HepG2 (cell line): Measurements from ENCODE around the gene FAM171A2. TPM values are rescaled to one million over a fixed set of nuclear protein-coding genes. Genes with fewer than 3 reads are reported as not detected.
A peak's percentile ranks its signal among the peaks of the same experiment; 100 is the strongest.

Source experiments
- AGO1 ChIP-seq: fragments of 200-400 bp; formaldehyde crosslinking; IDR thresholded peaks from 2 replicates; pipeline ENCODE4 v1.6.1; 2017; ENCODE audit warnings: mild to moderate bottlenecking, low read depth, low read length, moderate library complexity; ENCODE audit not compliant: poor library complexity, severe bottlenecking
- ATRX ChIP-seq: sonication (generic); formaldehyde crosslinking; IDR thresholded peaks from 2 replicates; pipeline ENCODE4 v1.4.0; 2020; ENCODE audit warnings: missing genetic modification reagents, borderline replicate concordance
- CREM ChIP-seq, 2 experiments: sonication (generic) in 1 of 2; formaldehyde crosslinking in 1 of 2; IDR thresholded peaks; 2 replicates each; pipeline versions ENCODE4 v1.4.0 to v1.6.1; 2016 to 2020; ENCODE audit warnings: antibody characterized with exemption in 1 of 2, mild to moderate bottlenecking in 1 of 2, missing genetic modification reagents in 1 of 2
- DZIP1 ChIP-seq: sonication (generic); formaldehyde crosslinking; IDR thresholded peaks from 2 replicates; pipeline ENCODE4 v1.5.0; 2020; ENCODE audit warnings: mild to moderate bottlenecking, missing genetic modification reagents
- ELF4 ChIP-seq: sonication (generic); formaldehyde crosslinking; IDR thresholded peaks from 2 replicates; pipeline ENCODE4 v1.5.0; 2020; ENCODE audit warnings: missing genetic modification reagents, mild to moderate bottlenecking, moderate library complexity, borderline replicate concordance
- FOXP4 ChIP-seq: sonication (generic); formaldehyde crosslinking; IDR thresholded peaks from 2 replicates; pipeline ENCODE4 v1.4.0; 2020; ENCODE audit warnings: missing genetic modification reagents
- GATAD2A ChIP-seq: IDR thresholded peaks from 2 replicates; pipeline ENCODE4 v1.6.1; 2016
- NFE2L1 ChIP-seq: sonication (generic); formaldehyde crosslinking; IDR thresholded peaks from 2 replicates; pipeline ENCODE4 v1.4.0; 2020; ENCODE audit warnings: missing genetic modification reagents, mild to moderate bottlenecking, borderline replicate concordance
- PRMT3 ChIP-seq: sonication (generic); formaldehyde crosslinking; IDR thresholded peaks from 2 replicates; pipeline ENCODE4 v1.8.1; 2022; ENCODE audit warnings: low read depth, mild to moderate bottlenecking, moderate library complexity, missing genetic modification reagents, borderline replicate concordance
- TERF1 ChIP-seq: sonication (generic); formaldehyde crosslinking; IDR thresholded peaks from 2 replicates; pipeline ENCODE4 v1.8.0; 2022; ENCODE audit warnings: mild to moderate bottlenecking, missing genetic modification reagents, moderate library complexity
- ZNF251 ChIP-seq: sonication (generic); formaldehyde crosslinking; IDR thresholded peaks from 2 replicates; pipeline ENCODE4 v1.9.0; 2021; ENCODE audit warnings: mild to moderate bottlenecking, missing genetic modification reagents
- ZNF546 ChIP-seq: sonication (generic); formaldehyde crosslinking; conservative IDR thresholded peaks from 2 replicates; pipeline ENCODE4 v1.8.1; 2023; ENCODE audit warnings: mild to moderate bottlenecking, missing genetic modification reagents
- polyA plus RNA-seq, 8 experiments: library from polyadenylated mRNA; depleted of rRNA in 3 of 8; stranded (reverse) in 7 of 8; unstranded in 1 of 8; fragments of >200 nt; fragmentation: Illumina TruSeq in 4 of 8; extraction: Trizol in 4 of 8; gene quantifications; 2 replicates each; pipeline versions ENCODE4 v1.2.1 to v1.2.3, GENCODE V29; 2011 to 2016; ENCODE audit warnings: low read depth in 4 of 8, missing spikeins in 1 of 8, mixed read lengths in 1 of 8; ENCODE audit not compliant: insufficient read depth in 1 of 8
- total RNA-seq, 5 experiments: library from RNA; depleted of rRNA; stranded (reverse); fragments of >200 nt; fragmentation: Illumina TruSeq; extraction: Trizol; gene quantifications; 2 replicates each; pipeline ENCODE4 v1.2.3, GENCODE V29; 2016; ENCODE audit warnings: low read depth in 1 of 5
- TF ChIP-seq, protein P1 (sequence below): sonication (generic); formaldehyde crosslinking; IDR thresholded peaks from 2 replicates; pipeline ENCODE4 v1.5.1; 2020; ENCODE audit warnings: missing genetic modification reagents, mild to moderate bottlenecking, borderline replicate concordance
- TF ChIP-seq, protein P2 (sequence below): sonication (generic); formaldehyde crosslinking; IDR thresholded peaks from 2 replicates; pipeline ENCODE4 v1.5.0; 2020; ENCODE audit warnings: mild to moderate bottlenecking, missing genetic modification reagents
- TF ChIP-seq, protein P3 (sequence below): sonication (generic); formaldehyde crosslinking; IDR thresholded peaks from 2 replicates; pipeline ENCODE4 v1.8.0; 2022; ENCODE audit warnings: missing genetic modification reagents, mild to moderate bottlenecking, moderate library complexity, borderline replicate concordance

FAM171A2 gene
- total and polyA plus RNA-seq, 2 of the 13 experiments (the other 11 are each of a cell fraction or from before 2014, with no cell fraction given): 1.8 to 3.6 TPM

DNA sequence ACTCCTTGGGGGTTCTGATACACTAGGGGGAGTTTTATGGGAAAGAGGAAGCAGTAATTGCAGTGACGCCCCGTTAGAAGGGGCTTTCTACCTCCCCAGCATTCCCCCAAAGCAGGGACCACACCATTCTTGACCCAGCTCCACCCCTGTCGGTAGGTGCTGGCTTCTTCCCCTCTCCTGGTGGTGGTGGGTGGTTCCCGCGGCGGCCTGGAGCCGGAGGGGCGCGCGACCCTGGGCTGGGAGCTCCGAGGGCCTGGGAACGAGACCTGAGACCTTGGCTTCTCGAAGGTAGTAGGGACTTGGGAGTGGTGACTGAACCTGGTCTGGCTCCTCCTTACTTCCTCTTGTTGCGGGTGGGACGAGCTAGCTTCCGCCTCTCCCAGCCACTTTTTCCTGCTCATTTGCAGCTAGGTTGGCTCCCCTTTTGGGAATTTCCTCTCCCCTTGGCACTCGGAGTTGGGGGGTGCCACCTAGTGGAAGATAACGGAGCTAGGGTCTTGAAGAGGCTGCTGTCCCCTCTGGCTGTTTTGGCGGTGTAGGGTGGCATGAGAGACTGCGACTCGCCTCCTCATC, 18.1 kb downstream of the FAM171A2 start (continued):
- TF ChIP-seq DZIP1 (CRISPR knock-in tag) (no peak), TERF1 (CRISPR knock-in tag) (no peak), GATAD2A (CRISPR knock-in tag) (0 out of 2 replicates have a peak, but pooled peaks have one; percentile 20), FOXP4 (CRISPR knock-in tag) (no peak), NFE2L1 (CRISPR knock-in tag) (no peak), ZNF251 (no peak), ZNF546 (CRISPR knock-in tag) (no peak), AGO1 (peak; percentile 47), ATRX (CRISPR knock-in tag) (no peak), ELF4 (CRISPR knock-in tag) (no peak), CREM (IDR thresholded peaks at IDR 0.05) (0 out of 2 replicates have a peak, but pooled peaks have one; percentile 2), CREM (CRISPR knock-in tag; IDR thresholded peaks at IDR 0.05) (no peak), PRMT3 (CRISPR knock-in tag) (no peak)
- TF ChIP-seq, protein P1, sequence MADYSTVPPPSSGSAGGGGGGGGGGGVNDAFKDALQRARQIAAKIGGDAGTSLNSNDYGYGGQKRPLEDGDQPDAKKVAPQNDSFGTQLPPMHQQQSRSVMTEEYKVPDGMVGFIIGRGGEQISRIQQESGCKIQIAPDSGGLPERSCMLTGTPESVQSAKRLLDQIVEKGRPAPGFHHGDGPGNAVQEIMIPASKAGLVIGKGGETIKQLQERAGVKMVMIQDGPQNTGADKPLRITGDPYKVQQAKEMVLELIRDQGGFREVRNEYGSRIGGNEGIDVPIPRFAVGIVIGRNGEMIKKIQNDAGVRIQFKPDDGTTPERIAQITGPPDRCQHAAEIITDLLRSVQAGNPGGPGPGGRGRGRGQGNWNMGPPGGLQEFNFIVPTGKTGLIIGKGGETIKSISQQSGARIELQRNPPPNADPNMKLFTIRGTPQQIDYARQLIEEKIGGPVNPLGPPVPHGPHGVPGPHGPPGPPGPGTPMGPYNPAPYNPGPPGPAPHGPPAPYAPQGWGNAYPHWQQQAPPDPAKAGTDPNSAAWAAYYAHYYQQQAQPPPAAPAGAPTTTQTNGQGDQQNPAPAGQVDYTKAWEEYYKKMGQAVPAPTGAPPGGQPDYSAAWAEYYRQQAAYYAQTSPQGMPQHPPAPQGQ (CRISPR knock-in tag): no peak; the same call in 1 of the 2 replicates
- TF ChIP-seq, protein P2, sequence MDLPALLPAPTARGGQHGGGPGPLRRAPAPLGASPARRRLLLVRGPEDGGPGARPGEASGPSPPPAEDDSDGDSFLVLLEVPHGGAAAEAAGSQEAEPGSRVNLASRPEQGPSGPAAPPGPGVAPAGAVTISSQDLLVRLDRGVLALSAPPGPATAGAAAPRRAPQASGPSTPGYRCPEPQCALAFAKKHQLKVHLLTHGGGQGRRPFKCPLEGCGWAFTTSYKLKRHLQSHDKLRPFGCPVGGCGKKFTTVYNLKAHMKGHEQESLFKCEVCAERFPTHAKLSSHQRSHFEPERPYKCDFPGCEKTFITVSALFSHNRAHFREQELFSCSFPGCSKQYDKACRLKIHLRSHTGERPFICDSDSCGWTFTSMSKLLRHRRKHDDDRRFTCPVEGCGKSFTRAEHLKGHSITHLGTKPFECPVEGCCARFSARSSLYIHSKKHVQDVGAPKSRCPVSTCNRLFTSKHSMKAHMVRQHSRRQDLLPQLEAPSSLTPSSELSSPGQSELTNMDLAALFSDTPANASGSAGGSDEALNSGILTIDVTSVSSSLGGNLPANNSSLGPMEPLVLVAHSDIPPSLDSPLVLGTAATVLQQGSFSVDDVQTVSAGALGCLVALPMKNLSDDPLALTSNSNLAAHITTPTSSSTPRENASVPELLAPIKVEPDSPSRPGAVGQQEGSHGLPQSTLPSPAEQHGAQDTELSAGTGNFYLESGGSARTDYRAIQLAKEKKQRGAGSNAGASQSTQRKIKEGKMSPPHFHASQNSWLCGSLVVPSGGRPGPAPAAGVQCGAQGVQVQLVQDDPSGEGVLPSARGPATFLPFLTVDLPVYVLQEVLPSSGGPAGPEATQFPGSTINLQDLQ (CRISPR knock-in tag): no peak
- TF ChIP-seq, protein P3, sequence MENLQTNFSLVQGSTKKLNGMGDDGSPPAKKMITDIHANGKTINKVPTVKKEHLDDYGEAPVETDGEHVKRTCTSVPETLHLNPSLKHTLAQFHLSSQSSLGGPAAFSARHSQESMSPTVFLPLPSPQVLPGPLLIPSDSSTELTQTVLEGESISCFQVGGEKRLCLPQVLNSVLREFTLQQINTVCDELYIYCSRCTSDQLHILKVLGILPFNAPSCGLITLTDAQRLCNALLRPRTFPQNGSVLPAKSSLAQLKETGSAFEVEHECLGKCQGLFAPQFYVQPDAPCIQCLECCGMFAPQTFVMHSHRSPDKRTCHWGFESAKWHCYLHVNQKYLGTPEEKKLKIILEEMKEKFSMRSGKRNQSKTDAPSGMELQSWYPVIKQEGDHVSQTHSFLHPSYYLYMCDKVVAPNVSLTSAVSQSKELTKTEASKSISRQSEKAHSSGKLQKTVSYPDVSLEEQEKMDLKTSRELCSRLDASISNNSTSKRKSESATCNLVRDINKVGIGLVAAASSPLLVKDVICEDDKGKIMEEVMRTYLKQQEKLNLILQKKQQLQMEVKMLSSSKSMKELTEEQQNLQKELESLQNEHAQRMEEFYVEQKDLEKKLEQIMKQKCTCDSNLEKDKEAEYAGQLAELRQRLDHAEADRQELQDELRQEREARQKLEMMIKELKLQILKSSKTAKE (CRISPR knock-in tag): no peak
